ENCODE results near the gene PPARD.

PPARD gene

DNA sequence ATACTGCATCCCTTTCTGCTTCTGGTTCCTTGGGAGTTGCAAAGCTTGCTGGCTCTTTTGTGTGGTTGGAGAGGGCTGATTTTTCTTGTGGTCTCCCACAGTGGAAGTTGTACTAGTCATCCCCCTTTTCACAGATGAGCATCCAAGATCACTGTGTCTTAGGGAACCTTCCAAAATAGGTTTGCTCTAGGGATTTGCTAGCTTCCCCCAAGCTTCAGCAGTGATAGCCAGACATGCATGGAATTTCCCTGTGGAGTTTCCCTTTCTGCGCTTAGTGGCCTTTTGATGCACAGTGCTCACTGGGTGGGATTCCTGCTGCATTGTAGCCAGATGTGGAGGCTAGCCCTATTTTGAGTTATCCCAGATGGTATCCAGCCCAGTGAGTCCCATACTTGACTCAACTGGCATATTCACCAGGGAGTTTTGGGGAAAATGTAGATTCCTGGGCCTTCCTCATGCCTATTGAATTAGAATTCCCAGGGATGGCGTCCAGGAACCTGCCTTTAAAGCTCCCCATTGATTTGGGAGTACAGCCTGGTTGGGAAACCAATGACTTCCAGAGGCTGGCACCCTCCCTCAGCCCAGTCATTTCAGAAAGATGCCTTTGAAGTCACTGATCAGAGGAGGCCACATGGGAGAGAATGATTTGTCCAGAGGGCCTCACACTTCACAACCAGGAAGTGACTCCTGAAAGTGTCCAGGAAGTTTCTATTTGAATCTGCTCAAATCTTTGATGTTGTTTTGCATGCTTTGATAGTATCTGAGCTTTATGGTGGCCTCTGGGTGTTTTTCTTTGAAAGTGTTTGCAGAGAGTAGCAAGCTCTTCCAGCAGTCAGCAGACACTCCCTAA, 25.9 kb downstream of the PPARD start:
- no peak overlapping the region for H2AFZ ChIP-seq (ENCODE audit: low read depth, low read length)
- H3K4me3 ChIP-seq (ENCODE audit: low read length): no peak overlapping the region
- peaks cover under 1% of the 10 kb centered on the region for H3K9me3 ChIP-seq (ENCODE audit: low read length)
- no peaks in the 10 kb centered on the region for H3K4me1 ChIP-seq (ENCODE audit: insufficient read depth, low read length)
- no peaks in the 10 kb centered on the region for H3K36me3 ChIP-seq (ENCODE audit: insufficient read depth, low read length)
- H3K27me3 ChIP-seq (ENCODE audit: insufficient read depth, low read length): no peaks in the 10 kb centered on the region

DNA sequence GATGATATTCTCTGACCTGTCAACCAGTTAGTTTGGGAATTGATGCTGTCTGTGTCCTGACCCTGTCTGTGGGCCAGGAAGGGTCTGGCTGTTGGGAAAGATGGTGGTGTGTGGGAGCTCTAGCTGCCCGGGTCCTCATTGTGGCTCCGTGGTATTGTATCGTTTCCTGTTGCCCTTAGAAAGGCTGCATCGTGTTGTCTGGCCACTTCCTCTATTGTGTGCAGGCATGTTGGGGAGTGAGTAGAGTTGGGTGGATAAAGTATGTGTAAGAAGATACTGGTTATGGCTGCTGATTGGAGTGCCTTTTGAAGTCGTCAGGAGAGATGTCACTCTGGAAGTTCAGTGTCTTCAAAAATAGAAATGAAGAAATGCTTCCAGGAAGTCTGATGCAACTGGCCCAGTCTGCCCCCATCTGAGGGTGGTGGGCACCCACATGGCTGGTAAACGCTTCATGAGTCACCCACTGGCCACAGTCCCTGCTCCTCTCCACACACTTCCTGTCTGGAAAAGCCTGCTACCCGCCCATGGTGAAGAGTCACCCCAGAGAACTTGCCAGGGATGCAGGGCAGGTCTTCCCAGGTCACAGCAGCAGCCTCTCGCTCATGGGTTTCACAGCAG, 27.9 kb downstream of the PPARD start:
- no peaks in the 10 kb centered on the region for H3K36me3 ChIP-seq (ENCODE audit: insufficient read depth, low read length)
- no peak overlapping the region for H3K4me3 ChIP-seq (ENCODE audit: low read length)
- no peak overlapping the region for H2AFZ ChIP-seq (ENCODE audit: low read depth, low read length)
- H3K4me1 ChIP-seq (ENCODE audit: insufficient read depth, low read length): no peaks in the 10 kb centered on the region
- H3K27me3 ChIP-seq (ENCODE audit: insufficient read depth, low read length): no peaks in the 10 kb centered on the region
- peaks cover 2% of the 10 kb centered on the region for H3K9me3 ChIP-seq (ENCODE audit: low read length)

DNA sequence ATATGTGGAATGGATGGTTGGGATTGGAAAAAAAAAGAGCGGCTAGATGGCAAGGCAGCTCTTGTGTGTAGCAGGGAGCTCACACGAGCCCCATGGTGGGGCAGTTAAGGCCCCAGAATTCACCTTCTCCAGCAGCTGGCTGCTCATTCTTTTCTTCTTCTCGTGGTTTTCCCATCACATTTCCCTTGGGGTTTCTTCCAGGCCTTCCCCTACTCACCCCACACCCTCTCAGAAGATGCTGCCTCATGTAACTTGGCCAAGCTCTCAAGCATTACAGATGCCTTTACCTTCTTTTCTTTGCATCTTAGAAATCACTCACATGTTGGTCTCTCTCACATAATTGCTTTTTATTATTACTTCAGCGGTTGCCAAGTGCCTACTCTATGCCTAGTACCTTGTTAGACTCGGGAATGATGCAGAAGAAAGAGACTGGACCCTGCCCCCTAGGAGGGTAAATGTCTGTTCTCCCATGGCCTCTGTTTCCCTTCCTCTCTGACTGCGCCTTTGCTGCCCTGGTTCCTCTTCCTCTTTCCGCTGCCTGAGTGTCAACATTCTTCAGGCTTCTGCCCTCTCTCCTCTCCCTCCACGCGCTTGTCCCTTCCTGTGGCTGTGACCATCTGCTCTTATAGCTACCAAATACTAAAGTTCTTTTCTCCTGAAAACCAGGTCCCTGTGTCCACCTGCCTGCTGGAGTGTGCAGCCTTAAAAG, 28.6 kb downstream of the PPARD start:
- no peaks in the 10 kb centered on the region for H3K4me1 ChIP-seq (ENCODE audit: insufficient read depth, low read length)
- H3K27me3 ChIP-seq (ENCODE audit: insufficient read depth, low read length): no peaks in the 10 kb centered on the region
- no peaks in the 10 kb centered on the region for H3K36me3 ChIP-seq (ENCODE audit: insufficient read depth, low read length)
- H3K9me3 ChIP-seq (ENCODE audit: low read length): peaks cover 2% of the 10 kb centered on the region
- H2AFZ ChIP-seq (ENCODE audit: low read depth, low read length): no peak overlapping the region
- H3K4me3 ChIP-seq (ENCODE audit: low read length): no peak overlapping the region

DNA sequence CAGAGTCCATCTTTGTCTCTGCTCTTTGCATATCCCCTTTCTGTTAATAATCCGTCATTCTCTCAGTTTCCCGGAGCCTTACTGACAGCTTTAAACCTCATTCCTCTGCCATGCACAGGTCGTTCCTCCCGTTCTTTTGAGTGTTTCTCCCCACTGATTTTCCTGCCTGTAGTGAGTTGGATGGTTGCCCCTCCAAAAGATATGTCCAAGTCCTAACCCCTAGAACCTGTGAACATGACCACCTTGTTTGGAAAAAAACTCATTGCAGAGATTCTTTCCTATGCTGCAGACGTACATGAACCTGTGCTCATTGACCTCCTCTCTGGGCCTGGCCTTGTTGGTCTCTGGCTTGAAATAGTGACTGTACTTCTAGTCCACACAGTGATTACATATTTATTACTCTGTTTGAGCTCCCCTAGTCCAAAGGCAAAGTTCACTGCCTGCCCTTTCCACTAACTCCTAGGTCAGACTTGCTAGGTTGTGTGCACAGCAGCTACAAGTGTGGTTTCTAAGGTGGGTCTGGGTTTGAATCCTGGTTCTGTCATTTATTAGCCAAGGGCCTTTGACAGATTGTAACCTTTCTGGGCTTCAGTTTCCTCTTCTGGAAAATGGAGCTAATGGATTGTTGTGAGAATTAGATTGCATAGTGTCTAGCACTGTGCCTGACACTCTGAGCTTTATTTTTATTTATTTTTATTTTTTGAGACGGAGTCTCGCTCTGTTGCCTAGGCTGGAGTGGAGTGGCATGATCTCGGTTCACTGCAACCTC, 29.3 kb downstream of the PPARD start:
- Histone ChIP-seq H3K9me3 (ENCODE audit: low read length) (peaks cover 2% of the 10 kb centered on the region), H3K27me3 (ENCODE audit: insufficient read depth, low read length) (no peaks in the 10 kb centered on the region)

DNA sequence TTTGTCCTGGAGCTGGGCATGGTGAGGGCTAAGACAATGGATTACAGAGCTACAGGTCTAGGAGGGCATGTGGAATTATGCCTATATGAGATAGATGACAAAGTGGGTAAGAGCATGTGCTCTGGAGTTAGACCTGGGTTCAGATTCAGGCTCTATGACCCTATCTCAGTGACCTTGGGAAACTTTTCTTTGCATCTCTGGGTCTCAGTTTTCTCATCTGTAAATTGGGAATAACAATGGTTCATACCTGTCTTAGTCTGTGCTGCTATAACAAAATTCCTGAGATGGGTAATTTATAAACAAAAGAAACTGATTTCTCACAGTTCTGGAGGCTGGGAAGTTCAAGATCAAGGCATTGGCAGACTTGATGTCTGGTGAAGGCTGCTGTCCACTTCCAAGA, 30.3 kb downstream of the PPARD start:
- Histone ChIP-seq H2AFZ (ENCODE audit: low read depth, low read length) (no peak overlapping the region), H3K4me3 (ENCODE audit: low read length) (no peak overlapping the region), H3K9me3 (ENCODE audit: low read length) (peaks cover 2% of the 10 kb centered on the region), H3K36me3 (ENCODE audit: insufficient read depth, low read length) (no peaks in the 10 kb centered on the region), H3K27me3 (ENCODE audit: insufficient read depth, low read length) (no peaks in the 10 kb centered on the region), H3K4me1 (ENCODE audit: insufficient read depth, low read length) (no peaks in the 10 kb centered on the region)

More for the DNA sequence above, 29.3 kb downstream of the PPARD start:
- Histone ChIP-seq H2AFZ (ENCODE audit: low read depth, low read length) (no peak overlapping the region), H3K4me1 (ENCODE audit: insufficient read depth, low read length) (no peaks in the 10 kb centered on the region), H3K36me3 (ENCODE audit: insufficient read depth, low read length) (no peaks in the 10 kb centered on the region), H3K4me3 (ENCODE audit: low read length) (no peak overlapping the region)

DNA sequence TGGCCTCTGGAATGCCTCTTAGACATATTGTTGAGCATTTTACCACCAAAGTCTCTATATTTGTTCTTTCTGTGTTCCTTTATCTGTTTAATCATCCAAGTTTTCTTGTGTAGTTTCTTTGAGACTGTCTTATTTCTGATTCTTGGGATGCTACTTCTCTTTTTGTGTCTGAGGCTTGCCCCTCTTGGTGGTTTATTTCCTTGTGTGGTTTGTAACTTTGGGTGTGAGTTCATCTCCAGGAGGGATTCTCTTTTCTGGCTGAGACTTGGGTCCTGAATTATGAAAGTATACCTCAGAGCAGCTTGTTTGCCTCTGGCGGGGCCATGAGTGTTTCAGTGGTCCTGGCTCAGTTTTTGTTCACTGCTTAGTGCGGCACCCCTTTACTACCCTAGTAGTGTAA, 33.9 kb downstream of the PPARD start:
- peaks cover 2% of the 10 kb centered on the region for H3K36me3 ChIP-seq (ENCODE audit: insufficient read depth, low read length)
- H3K9me3 ChIP-seq (ENCODE audit: low read length): peaks cover 4% of the 10 kb centered on the region
- H3K27me3 ChIP-seq (ENCODE audit: insufficient read depth, low read length): no peaks in the 10 kb centered on the region
- H3K4me1 ChIP-seq (ENCODE audit: insufficient read depth, low read length): no peaks in the 10 kb centered on the region
- no peak overlapping the region for H3K4me3 ChIP-seq (ENCODE audit: low read length)
- H2AFZ ChIP-seq (ENCODE audit: low read depth, low read length): no peak overlapping the region

DNA sequence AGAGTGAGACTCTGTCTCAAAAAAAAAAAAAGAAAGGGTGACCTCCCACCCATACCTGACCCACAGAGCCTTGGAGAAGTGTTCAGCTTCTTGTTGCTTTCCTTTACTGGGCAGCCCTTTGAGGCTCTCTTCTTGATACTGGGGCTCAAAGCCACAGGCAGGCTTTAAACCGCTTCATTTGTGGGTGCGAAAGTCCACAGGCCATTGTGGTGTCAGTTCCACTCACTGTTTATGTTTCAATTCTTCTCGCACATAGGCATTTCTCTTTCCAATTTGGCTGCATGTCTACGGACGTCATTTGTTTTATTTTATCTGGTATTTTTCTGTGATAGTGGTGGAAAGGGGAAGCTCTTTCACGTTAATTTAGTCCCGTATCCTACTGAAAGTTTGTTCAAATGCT, 34.6 kb downstream of the PPARD start:
- no peaks in the 10 kb centered on the region for H3K27me3 ChIP-seq (ENCODE audit: insufficient read depth, low read length)
- H3K9me3 ChIP-seq (ENCODE audit: low read length): peaks cover 7% of the 10 kb centered on the region
- H3K36me3 ChIP-seq (ENCODE audit: insufficient read depth, low read length): peaks cover 2% of the 10 kb centered on the region
- H3K4me1 ChIP-seq (ENCODE audit: insufficient read depth, low read length): no peaks in the 10 kb centered on the region
- no peak overlapping the region for H3K4me3 ChIP-seq (ENCODE audit: low read length)
- H2AFZ ChIP-seq (ENCODE audit: low read depth, low read length): no peak overlapping the region

DNA sequence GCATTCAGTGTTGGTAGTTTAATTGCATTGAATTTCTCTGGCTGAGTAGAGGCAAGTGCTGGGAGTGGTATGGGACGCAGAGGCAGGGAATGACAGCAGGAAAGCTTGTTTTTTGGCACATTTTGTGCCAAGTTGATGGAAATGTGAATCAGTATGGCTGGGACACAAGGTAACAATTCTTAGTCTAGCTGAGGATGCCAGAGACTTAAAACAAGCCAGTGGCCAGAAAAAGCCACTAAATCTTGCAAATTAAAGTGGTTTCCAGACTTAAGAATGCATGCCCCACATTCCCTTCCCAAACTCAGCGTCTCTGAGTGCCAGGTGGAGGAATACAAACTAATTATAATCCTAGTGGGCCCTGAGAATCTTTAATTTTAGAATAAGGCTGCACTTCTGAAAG, 35.9 kb downstream of the PPARD start:
- Histone ChIP-seq H3K4me1 (ENCODE audit: insufficient read depth, low read length) (no peaks in the 10 kb centered on the region), H3K27me3 (ENCODE audit: insufficient read depth, low read length) (no peaks in the 10 kb centered on the region), H3K4me3 (ENCODE audit: low read length) (no peak overlapping the region), H3K9me3 (ENCODE audit: low read length) (peaks cover 12% of the 10 kb centered on the region), H2AFZ (ENCODE audit: low read depth, low read length) (no peak overlapping the region), H3K36me3 (ENCODE audit: insufficient read depth, low read length) (peaks cover 2% of the 10 kb centered on the region)

DNA sequence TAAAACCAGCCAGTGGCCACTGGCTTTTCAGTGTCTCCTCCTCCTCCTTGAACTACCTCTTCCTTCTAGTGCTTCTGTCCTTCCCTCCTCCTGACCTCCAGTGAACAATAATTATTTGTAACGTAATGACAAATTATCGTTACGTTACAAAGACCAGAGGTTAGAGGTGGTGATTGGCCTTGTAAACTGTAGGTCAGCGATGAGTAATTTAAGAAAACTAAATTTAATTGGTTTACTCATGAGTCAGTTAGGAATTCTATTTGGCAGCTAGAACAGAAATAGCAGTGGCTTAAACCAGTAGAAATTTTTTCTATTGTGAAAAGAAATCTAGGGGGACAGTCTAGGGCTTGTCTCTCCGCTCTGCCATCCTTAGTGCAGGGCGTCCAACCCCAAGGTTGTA, 38.8 kb downstream of the PPARD start:
- peaks cover 11% of the 10 kb centered on the region for H3K9me3 ChIP-seq (ENCODE audit: low read length)
- H3K27me3 ChIP-seq (ENCODE audit: insufficient read depth, low read length): no peaks in the 10 kb centered on the region
- no peak overlapping the region for H2AFZ ChIP-seq (ENCODE audit: low read depth, low read length)
- H3K4me1 ChIP-seq (ENCODE audit: insufficient read depth, low read length): no peaks in the 10 kb centered on the region
- H3K4me3 ChIP-seq (ENCODE audit: low read length): no peak overlapping the region
- peaks cover 2% of the 10 kb centered on the region for H3K36me3 ChIP-seq (ENCODE audit: insufficient read depth, low read length)

DNA sequence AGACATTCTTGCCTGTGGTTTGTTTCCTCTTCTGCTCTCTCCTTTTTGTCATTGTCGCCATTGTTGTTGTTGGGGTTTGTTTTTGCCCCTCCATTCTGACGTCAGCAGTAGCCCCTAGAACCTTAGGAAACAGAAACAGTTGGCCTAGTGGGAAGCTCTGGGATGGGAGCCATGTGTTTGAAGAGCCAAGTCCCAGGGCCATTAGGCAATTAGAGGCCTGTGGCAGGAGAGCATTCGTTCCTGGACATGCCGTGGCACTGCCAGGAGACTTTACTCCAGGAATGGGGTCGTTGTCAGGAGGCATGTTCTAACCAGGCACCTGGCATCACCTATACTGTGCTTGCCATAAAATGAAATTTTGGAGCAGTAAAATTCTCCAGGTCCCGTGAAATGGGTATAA, 39.7 kb downstream of the PPARD start:
- Histone ChIP-seq H3K4me1 (ENCODE audit: insufficient read depth, low read length) (no peaks in the 10 kb centered on the region), H3K9me3 (ENCODE audit: low read length) (peaks cover 11% of the 10 kb centered on the region), H3K27me3 (ENCODE audit: insufficient read depth, low read length) (no peaks in the 10 kb centered on the region)

DNA sequence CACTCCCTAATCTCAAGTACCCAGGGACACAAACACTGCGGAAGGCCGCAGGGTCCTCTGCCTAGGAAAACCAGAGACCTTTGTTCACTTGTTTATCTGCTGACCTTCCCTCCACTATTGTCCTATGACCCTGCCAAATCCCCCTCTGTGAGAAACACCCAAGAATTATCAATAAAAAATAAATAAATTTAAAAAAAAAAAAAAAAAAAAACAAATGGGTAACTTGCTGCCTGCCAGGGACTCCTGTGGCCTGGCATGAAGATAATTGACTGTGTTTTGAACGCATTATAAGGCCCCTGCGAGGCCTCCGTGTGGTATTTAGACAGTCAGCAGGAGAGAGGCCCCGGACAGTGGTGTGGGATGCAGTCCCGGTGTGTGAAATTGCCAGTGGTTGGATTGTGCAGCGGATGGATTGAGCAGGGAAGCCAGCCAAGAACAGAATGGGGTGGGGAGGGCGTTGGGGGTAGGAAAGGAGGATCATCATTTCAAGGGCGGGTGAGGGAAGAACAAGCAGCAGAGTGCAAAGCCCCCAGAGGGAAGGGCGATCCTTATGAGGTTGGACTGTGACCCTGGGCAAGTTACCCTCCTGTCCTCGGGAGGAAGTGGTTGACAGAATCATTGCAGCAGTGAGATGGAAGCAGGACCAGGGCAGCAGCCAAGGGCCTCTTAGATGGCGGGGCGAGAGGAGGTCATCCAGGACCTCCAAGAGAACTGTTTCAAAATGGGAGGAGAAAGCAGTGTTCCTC, 43.3 kb downstream of the PPARD start:
- Histone ChIP-seq H3K36me3 (ENCODE audit: insufficient read depth, low read length) (no peaks in the 10 kb centered on the region), H2AFZ (ENCODE audit: low read depth, low read length) (no peak overlapping the region), H3K27me3 (ENCODE audit: insufficient read depth, low read length) (no peaks in the 10 kb centered on the region), H3K9me3 (ENCODE audit: low read length) (peaks cover 8% of the 10 kb centered on the region), H3K4me3 (ENCODE audit: low read length) (no peak overlapping the region), H3K4me1 (ENCODE audit: insufficient read depth, low read length) (no peaks in the 10 kb centered on the region)

More for the DNA sequence above, 39.7 kb downstream of the PPARD start:
- Histone ChIP-seq H3K36me3 (ENCODE audit: insufficient read depth, low read length) (peaks cover 2% of the 10 kb centered on the region), H3K4me3 (ENCODE audit: low read length) (no peak overlapping the region), H2AFZ (ENCODE audit: low read depth, low read length) (no peak overlapping the region)

DNA sequence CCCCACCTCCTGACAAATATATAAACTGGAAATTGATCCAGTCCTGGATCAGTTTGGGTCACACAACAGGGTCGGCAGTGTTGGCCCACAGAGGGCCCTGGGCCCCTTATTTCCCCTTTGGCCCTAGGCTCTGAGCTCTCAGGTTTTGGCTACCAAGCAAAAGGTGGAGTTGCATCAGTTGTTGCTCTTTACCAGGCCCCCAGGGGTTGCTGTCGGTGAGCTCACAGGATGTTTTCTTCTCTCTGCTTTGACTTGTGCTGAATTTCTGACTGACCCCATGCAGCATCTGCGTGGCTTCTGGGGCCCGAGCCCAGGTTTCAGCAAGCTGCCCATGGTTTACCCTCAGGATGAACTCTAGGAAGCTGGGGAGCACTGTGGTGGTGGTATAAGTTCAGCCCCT, 44.6 kb downstream of the PPARD start:
- no peaks in the 10 kb centered on the region for H3K36me3 ChIP-seq (ENCODE audit: insufficient read depth, low read length)
- H3K9me3 ChIP-seq (ENCODE audit: low read length): peaks cover 6% of the 10 kb centered on the region
- no peaks in the 10 kb centered on the region for H3K4me1 ChIP-seq (ENCODE audit: insufficient read depth, low read length)
- H3K4me3 ChIP-seq (ENCODE audit: low read length): no peak overlapping the region
- no peaks in the 10 kb centered on the region for H3K27me3 ChIP-seq (ENCODE audit: insufficient read depth, low read length)
- no peak overlapping the region for H2AFZ ChIP-seq (ENCODE audit: low read depth, low read length)

All from neuron (in vitro differentiated cells).